Measurements from ENCODE around the gene HBEGF.

The HBEGF gene

DNA sequence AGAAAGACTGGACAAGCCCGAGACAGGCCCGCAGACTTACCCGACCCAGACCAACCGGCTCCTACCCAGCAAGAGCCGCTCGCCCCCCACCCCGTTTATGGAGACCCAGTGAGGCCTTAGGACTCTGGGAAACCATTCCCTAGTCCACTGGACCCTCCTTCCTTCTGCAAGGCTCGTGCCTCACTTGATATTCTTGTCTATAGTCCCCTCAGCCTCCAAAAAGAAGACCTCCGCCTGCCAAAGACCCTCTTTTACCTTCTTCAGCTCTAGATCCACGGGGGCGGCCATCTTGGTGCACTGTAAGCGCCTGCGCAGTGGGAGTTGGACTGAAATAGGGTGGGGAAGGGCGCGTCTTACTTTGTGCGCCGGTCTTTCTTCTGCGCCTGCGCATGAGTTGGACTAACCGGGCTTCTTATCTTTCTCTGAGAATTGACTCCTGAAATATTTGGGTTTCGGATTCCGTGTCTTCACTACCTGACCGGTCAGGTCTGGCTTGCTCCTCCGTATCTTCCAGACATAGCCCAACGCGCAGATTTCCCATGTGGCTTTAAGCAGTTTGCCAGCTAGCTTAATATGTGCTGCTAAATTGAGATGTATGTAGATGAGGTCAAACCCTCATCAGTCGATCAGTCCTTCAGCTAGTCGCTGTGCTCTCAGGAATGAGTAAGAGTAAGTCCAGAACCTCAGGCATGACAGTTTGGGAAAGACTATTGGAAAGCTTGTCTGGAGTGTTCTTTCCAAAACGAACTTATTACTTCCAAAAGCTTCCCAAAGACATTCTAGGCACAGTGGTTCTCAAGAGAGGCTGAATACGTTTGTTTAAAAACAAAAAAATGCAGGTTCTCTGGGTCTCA, 43.4 kb downstream of the HBEGF start, which contains the start of gene PFDN1:
Gene PFDN1 (minus strand): TSS at position 316 of the 854 bp plus-strand sequence. CDS start 28 bp downstream, at position 288.
- DNase-seq (ENCODE audit: low read depth, low spot score), result peak; percentile 79

DNA sequence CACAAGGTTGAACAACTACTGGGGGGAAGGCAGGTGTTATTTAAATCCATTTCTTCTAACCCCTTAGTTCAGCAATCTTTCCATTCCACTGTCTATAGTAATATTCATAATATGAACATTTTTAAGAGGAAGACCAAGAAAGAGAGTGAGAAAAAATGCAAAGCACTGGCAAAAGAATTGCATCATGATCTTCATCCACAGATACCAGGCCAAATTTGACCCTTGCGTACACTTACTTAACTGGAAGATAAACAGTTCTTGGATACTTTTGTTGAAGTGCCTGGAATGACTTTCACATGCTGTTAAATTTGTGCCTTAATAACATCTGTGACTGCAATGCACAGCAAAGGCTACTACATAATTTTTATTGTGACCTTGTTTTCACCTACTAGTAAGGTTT, 45.3 kb downstream of the HBEGF start:
- DNase-seq (ENCODE audit: low read depth, low spot score), result no peak

DNA sequence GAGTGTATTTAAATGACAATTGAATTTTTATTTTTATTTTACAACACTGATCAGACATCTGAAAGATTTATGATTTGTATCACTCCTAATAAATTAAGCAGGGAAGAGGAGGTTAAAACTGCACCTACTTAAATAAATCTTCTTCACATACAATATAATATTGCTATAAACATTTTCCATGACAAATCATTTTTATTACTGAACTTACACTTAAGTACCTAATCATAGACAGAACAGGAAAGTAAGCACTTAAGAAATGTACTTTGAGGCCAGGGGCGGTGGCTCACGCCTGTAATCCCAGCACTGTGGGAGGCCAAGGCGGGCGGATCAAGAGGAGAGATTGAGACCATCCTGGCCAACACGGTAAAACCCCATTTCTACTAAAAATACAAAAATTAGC, 47.3 kb downstream of the HBEGF start:
- DNase-seq (ENCODE audit: low read depth, low spot score), result no peak

- DNase-seq (ENCODE audit: low read depth, low spot score), result no peak
These were observed 48.2 kb downstream of the HBEGF start for GRCh38 chr5:140298183-140298601.

DNA sequence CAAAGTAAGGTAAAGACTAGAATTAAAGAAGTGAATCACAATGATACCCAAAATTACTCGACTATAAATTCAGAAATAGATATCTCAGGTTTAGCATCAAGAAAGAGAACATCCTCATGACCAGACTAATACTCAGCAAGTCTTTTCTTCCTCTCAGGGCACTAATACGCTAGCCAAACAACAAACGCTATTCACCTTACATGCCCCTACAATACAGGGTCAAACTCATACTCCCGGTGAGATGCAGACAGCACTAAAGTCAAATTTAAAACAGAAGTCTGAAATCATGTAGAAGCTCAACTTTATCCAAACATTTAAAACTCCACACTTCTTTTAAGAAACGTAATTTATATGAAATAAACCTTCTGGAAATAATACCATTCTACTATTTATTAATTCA, 49.1 kb downstream of the HBEGF start:
- no peak for DNase-seq (ENCODE audit: low read depth, low spot score)

DNA sequence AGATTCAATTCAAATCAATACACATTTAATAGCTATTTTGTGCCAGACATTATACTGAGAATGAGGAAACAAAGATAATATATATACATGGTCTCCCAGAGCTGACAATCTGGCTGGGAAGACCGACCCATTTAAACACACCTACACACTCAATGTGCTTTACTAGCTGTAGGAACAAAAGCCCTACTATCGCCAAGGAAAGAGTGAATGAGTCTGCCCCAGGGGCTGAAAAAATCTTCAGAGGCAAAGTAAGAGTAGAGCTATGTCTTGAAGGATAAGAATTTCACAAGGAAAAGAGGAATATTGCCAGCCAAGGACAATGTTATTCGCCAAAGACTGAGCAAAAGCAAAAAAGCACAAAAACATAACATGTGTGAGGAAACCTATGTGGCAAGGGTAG, 50.1 kb downstream of the HBEGF start:
- no peak for DNase-seq (ENCODE audit: low read depth, low spot score)

DNA sequence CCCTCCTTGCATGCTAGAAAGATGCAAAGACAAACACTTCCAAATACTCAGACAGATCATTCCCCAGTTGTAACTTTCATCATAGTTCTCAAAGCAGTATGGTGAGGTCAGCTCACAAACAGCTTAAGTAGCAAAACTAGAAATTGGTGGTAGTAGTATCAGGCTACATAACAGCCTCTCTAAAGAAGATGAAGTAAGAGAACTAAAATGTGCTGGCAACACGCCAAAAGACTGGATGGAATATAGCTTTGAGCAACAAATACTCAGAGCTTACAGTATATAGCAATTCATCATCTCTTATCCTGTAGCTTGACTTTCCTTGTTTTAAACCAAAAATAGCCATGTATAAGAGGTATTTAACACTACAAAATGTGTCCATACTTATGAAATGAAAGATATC, 51.0 kb downstream of the HBEGF start:
- DNase-seq (ENCODE audit: low read depth, low spot score), result no peak

DNA sequence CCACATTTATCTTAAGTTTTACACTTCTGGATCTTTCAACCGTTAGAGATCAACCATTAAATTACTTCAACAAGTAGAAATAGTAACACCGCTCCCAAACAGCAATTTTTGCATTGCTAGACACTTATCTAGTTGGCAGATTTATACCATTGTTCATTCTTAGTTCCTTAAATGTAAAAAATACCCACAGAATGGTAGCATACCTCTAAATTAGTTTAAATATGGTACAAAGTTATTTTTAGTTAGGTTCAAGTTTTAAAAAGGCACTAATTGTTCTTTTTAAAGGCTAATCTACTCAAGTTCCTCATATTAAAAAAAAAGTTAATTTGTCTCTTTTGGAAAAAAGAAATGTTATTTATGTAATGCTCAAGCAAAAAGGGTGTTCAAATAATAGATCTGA, 51.6 kb downstream of the HBEGF start:
- DNase-seq (ENCODE audit: low read depth, low spot score), result no peak

DNA sequence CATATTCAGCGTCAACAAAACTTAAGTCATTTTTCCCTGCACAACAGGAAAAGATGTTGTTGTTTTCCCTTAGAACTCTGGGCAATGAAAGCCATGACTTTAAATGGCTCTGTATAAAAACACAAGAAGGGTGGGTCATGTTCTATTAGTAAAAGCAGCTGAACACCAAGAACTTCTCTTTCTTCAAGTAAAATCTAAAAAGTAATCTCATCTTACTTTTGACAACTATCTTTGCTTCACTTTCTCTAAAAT, 52.6 kb downstream of the HBEGF start:
- no peak for DNase-seq (ENCODE audit: low read depth, low spot score)

DNA sequence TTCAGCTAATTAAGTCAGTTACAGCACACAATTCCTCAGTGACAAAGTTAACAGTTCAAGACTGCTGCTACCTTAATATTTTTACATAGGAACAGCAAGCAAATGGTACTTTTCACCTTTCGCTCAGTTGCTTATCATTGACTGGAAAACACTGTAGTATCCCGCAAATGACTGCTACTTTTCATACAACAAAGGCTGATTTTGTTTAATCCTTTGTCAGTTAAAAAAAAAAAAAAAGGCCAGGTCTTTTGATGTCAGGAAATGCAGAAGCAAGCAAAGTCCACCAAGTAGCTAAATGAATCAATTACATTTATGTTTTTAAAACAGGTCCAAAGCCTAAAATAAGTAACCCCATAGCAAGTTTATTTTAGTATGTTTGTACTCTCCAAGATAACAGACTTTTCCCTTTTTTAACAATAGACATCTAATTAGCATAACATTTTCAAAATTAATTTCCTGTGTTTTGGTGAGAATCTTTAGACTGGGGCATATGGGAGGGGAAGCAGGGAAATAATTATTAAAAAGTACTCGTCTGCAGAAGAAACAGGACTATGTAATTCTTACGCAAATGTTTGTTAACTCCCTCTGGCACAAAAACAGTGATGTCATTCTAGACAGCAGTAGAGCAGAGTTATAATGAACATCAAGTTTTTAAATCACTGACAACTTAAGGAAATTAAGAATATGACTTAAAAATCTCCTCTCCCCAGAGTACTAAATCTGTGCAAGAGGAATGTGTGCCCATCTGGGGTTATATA, 53.1 kb downstream of the HBEGF start:
- no peak for DNase-seq (ENCODE audit: low read depth, low spot score)

- DNase-seq (ENCODE audit: low read depth, low spot score), result no peak
These were observed 54.0 kb downstream of the HBEGF start for GRCh38 chr5:140292212-140293036.

- no peak for DNase-seq (ENCODE audit: low read depth, low spot score)
These were observed 58.4 kb downstream of the HBEGF start for GRCh38 chr5:140287801-140288521.

DNA sequence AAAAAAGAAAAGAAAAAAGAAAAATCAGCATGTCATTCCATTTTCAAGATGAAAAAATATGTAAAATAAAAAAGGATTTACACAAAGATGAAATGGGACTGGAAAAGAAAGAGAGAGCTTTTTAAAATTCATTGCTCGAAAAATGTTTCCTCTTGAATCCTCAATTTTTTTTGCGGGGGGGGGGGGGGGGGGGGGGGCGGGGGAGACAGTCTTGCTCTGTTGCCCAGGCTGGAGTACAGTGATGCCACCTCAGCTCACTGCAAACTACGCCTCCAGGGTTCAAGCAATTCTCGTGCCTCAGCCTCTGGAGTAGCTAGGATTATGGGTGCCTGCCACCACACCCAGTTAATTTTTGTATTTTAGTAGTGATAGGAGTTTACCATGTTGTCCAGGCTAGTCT, 60.0 kb downstream of the HBEGF start:
- DNase-seq (ENCODE audit: low read depth, low spot score), result no peak

- no peak for DNase-seq (ENCODE audit: low read depth, low spot score)
These were observed 62.4 kb downstream of the HBEGF start for GRCh38 chr5:140284013-140284412.

Data from activated naive CD8-positive, alpha-beta T cell treated with anti-CD3 and anti-CD28 coated beads, Interleukin-2, amount 50 U/mL, for 16 hours (primary cell).